ENCODE data around the gene SLC10A7. TPM values are rescaled to one million over a fixed set of nuclear protein-coding genes. Genes with fewer than 3 reads are reported as not detected.

SLC10A7 gene
- total and polyA plus RNA-seq, 2 of the 13 experiments (the other 11 are each of a cell fraction or from before 2014, with no cell fraction given): 18.5 to 18.8 TPM

DNA sequence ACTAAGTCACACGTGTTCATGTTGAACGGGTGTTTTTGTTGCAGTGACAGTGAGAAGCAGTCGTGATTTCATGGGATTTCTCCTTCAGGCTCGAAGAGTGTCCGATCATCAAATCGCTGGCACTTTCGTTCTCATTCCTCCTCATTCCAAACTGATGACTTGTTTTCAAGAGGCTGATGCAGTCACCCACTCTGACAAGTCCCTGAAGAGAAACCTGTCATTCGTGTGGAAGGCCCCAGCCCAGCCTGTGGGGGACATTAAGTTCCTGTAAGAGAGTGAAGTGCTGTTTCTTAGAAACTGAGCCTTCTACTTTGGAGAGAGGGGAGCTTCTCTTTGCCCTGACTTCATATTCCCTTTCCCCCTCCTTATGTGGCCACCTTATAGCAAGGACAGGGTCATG is 299.4 kb downstream of the SLC10A7 start (continued):
- no peak for TF ChIP-seq BRF2 (CRISPR knock-in tag; IDR thresholded peaks at IDR 0.05)
- no peak for TF ChIP-seq E2F5 (CRISPR knock-in tag; conservative IDR thresholded peaks at IDR 0.05)
- no peak for TF ChIP-seq AGO2 (optimal IDR thresholded peaks at IDR 0.05; ENCODE audit: low read depth, low read length)
- no peak for TF ChIP-seq ZNF605 (CRISPR knock-in tag; IDR thresholded peaks at IDR 0.05)
- TF ChIP-seq, protein P1, sequence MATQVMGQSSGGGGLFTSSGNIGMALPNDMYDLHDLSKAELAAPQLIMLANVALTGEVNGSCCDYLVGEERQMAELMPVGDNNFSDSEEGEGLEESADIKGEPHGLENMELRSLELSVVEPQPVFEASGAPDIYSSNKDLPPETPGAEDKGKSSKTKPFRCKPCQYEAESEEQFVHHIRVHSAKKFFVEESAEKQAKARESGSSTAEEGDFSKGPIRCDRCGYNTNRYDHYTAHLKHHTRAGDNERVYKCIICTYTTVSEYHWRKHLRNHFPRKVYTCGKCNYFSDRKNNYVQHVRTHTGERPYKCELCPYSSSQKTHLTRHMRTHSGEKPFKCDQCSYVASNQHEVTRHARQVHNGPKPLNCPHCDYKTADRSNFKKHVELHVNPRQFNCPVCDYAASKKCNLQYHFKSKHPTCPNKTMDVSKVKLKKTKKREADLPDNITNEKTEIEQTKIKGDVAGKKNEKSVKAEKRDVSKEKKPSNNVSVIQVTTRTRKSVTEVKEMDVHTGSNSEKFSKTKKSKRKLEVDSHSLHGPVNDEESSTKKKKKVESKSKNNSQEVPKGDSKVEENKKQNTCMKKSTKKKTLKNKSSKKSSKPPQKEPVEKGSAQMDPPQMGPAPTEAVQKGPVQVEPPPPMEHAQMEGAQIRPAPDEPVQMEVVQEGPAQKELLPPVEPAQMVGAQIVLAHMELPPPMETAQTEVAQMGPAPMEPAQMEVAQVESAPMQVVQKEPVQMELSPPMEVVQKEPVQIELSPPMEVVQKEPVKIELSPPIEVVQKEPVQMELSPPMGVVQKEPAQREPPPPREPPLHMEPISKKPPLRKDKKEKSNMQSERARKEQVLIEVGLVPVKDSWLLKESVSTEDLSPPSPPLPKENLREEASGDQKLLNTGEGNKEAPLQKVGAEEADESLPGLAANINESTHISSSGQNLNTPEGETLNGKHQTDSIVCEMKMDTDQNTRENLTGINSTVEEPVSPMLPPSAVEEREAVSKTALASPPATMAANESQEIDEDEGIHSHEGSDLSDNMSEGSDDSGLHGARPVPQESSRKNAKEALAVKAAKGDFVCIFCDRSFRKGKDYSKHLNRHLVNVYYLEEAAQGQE (IDR thresholded peaks at IDR 0.05; ENCODE audit: borderline replicate concordance in 1 of 2, low read depth in 1 of 2, low read length in 2 of 2): no peak
- TF ChIP-seq ZSCAN31 (CRISPR knock-in tag; IDR thresholded peaks at IDR 0.05; ENCODE audit: low read depth): no peak

DNA sequence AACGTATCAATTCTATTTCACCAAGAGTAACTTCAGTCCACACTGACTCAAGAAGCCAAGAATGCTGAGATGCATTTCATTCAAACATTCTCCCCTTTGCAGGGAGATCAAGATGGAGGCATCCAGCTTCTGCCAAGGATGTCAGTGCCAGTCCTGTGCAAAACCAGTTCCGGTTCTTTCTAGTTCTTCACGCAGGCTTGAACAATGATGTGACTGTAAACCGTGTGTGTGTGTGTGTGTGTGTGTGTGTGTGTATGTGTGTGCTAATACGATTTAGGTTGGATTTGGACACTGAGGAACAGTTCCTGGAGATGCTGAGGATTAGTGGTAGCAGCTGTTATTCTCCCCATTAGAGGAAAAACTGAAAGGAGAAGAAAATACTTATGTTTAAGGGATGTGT is 307.5 kb downstream of the SLC10A7 start, which contains the start of gene REELD1:
Gene REELD1, plus strand, starts transcription at position 301 of the 400 bp plus-strand sequence. CDS start 2,415 bp downstream, outside the sequence.
- Histone ChIP-seq H2AFZ (ENCODE audit: low read length) (no peak within 1 kb of the TSS), H3K9me3 (ENCODE audit: low read length) (no peaks in the 10 kb centered on the region), H3K27ac (ENCODE audit: extremely low read length, insufficient read depth, low read length) (no peak within 1 kb of the TSS), H3K79me2 (ENCODE audit: insufficient read depth, low read length) (no peaks in the 10 kb centered on the region), H4K20me1 (ENCODE audit: insufficient read depth, low read length) (no peaks in the 10 kb centered on the region), H3K36me3 (replicated peaks in 1 of 2; ENCODE audit: control insufficient read depth in 1 of 2, insufficient read depth in 2 of 2, low read length in 2 of 2) (no peaks in the 10 kb centered on the region), H3K27me3 (ENCODE audit: control insufficient read depth in 1 of 2, insufficient read depth in 2 of 2, low read length in 2 of 2) (no peaks in the 10 kb centered on the region), H3K9ac (ENCODE audit: insufficient read depth, low read depth, low read length) (no peak within 1 kb of the TSS), H3K4me1 (ENCODE audit: insufficient read depth, low read length) (no peaks in the 10 kb centered on the region), H3K4me3 (replicated peaks in 1 of 3; ENCODE audit: insufficient read depth in 1 of 3, low read depth in 2 of 3, low read length in 3 of 3) (no peak within 1 kb of the TSS), H3K4me2 (ENCODE audit: low read depth, low read length) (no peak within 1 kb of the TSS)
- 46% methylated on average over 5 of the region's 5 CpGs for WGBS (ENCODE audit: low lambda C conversion rate)
- ChIA-PET CTCF (ENCODE audit: low intra/inter-chr PET ratio, low total read pairs) (no interaction called here), POLR2A (no interaction called here)
- ATAC-seq (no peak), FAIRE-seq (no peak), DNase-seq (ENCODE audit: low spot score) (no peak)
- intact Hi-C loops (cut with micrococcal nuclease; ENCODE audit: unreplicated experiment) (no loop called here), in situ Hi-C loops (cut with HindIII; ENCODE audit: extremely low pct_ligation_motif_present, low pct_unique_long_range_greater_than_20kb) (no loop called here)
- BruUV-seq (replicated peaks): no TSS peak
- no peak for TF ChIP-seq ERF (CRISPR knock-in tag; IDR thresholded peaks at IDR 0.05)
- no peak for TF ChIP-seq NR2C2 (CRISPR knock-in tag; IDR thresholded peaks at IDR 0.05; ENCODE audit: borderline replicate concordance)
- no peak for TF ChIP-seq MIXL1 (CRISPR knock-in tag; IDR thresholded peaks at IDR 0.05)
- TF ChIP-seq, protein P2, sequence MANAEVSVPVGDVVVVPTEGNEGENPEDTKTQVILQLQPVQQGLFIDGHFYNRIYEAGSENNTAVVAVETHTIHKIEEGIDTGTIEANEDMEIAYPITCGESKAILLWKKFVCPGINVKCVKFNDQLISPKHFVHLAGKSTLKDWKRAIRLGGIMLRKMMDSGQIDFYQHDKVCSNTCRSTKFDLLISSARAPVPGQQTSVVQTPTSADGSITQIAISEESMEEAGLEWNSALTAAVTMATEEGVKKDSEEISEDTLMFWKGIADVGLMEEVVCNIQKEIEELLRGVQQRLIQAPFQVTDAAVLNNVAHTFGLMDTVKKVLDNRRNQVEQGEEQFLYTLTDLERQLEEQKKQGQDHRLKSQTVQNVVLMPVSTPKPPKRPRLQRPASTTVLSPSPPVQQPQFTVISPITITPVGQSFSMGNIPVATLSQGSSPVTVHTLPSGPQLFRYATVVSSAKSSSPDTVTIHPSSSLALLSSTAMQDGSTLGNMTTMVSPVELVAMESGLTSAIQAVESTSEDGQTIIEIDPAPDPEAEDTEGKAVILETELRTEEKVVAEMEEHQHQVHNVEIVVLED (CRISPR knock-in tag; IDR thresholded peaks at IDR 0.05; ENCODE audit: borderline replicate concordance): no peak
- no peak for TF ChIP-seq E2F5 (CRISPR knock-in tag; conservative IDR thresholded peaks at IDR 0.05)
- no peak for TF ChIP-seq ZNF616 (CRISPR knock-in tag; IDR thresholded peaks at IDR 0.05; ENCODE audit: low read depth)
- TF ChIP-seq, protein P3, sequence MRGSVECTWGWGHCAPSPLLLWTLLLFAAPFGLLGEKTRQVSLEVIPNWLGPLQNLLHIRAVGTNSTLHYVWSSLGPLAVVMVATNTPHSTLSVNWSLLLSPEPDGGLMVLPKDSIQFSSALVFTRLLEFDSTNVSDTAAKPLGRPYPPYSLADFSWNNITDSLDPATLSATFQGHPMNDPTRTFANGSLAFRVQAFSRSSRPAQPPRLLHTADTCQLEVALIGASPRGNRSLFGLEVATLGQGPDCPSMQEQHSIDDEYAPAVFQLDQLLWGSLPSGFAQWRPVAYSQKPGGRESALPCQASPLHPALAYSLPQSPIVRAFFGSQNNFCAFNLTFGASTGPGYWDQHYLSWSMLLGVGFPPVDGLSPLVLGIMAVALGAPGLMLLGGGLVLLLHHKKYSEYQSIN (CRISPR knock-in tag; IDR thresholded peaks at IDR 0.05; ENCODE audit: borderline replicate concordance): no peak
- TF ChIP-seq RFXANK (CRISPR knock-in tag; IDR thresholded peaks at IDR 0.05): no peak
- no peak for TF ChIP-seq JUND (CRISPR knock-in tag; IDR thresholded peaks at IDR 0.05)

Measured in HepG2 (cell line).